H1 (cell line): ENCODE results near the gene ZBTB16.

Experiments used
- CBX8 ChIP-seq: fragments of 300-800, 300-1000 bp; sonication (generic); IDR thresholded peaks from 2 replicates; pipeline ENCODE4 v1.7.1; 2016; ENCODE audit warnings: low read depth, low read length, borderline replicate concordance
- CHD1 ChIP-seq: IDR thresholded peaks from 2 replicates; pipeline ENCODE4 v1.6.1; 2012; ENCODE audit warnings: low read depth, low read length, improper control_type of control experiment
- CREB1 ChIP-seq: IDR thresholded peaks from 2 replicates; pipeline ENCODE4 v1.6.1; 2012; ENCODE audit warnings: inconsistent platforms
- CTCF ChIP-seq, 3 experiments: IDR thresholded peaks; 1 replicate in 2 of 3; 2 replicates in 1 of 3; pipeline versions ENCODE4 v1.5.1 to v1.6.1; 2011; ENCODE audit warnings: low read length in 3 of 3, mild to moderate bottlenecking in 3 of 3, inconsistent platforms in 2 of 3, low read depth in 1 of 3, moderate library complexity in 1 of 3; ENCODE audit not compliant: insufficient read depth in 1 of 3; ENCODE audit errors: control extremely low read depth in 1 of 3
- EP300 ChIP-seq, 2 experiments: IDR thresholded peaks; 1 replicate in 1 of 2; 2 replicates in 1 of 2; pipeline ENCODE4 v1.6.1; 2011 to 2012; ENCODE audit warnings: low read depth in 2 of 2, low read length in 2 of 2, mild to moderate bottlenecking in 2 of 2, borderline replicate concordance in 1 of 2, inconsistent platforms in 1 of 2, moderate library complexity in 1 of 2
- EZH2 ChIP-seq: fragments of 200-600 bp; sonication (generic); IDR thresholded peaks from 2 replicates; pipeline ENCODE4 v1.7.1; 2012; ENCODE audit warnings: low read depth, mild to moderate bottlenecking, moderate library complexity, low read length, inconsistent platforms; ENCODE audit not compliant: severe bottlenecking
- HDAC2 ChIP-seq, 2 experiments: fragments of 300-600 bp in 1 of 2; sonication (generic) in 1 of 2; IDR thresholded peaks; 2 replicates each; pipeline ENCODE4 v1.6.1; 2011 to 2012; ENCODE audit warnings: low read depth in 2 of 2, low read length in 2 of 2, mild to moderate bottlenecking in 2 of 2, moderate library complexity in 2 of 2, borderline replicate concordance in 1 of 2, inconsistent platforms in 1 of 2
- JUND ChIP-seq: IDR thresholded peaks from 2 replicates; pipeline ENCODE4 v1.6.1; 2011; ENCODE audit warnings: mild to moderate bottlenecking, improper control_type of control experiment, low read length
- MAX ChIP-seq: IDR thresholded peaks from 2 replicates; pipeline ENCODE4 v1.6.1; 2012; ENCODE audit warnings: inconsistent platforms
- POLR2A ChIP-seq, 2 experiments: IDR thresholded peaks; 1 replicate in 1 of 2; 2 replicates in 1 of 2; pipeline ENCODE4 v1.6.1; 2011; ENCODE audit warnings: low read depth in 2 of 2, low read length in 2 of 2, mild to moderate bottlenecking in 2 of 2; ENCODE audit errors: control extremely low read depth in 1 of 2
- RAD21 ChIP-seq, 2 experiments: IDR thresholded peaks in 1 of 2; conservative IDR thresholded peaks in 1 of 2; 2 replicates each; pipeline ENCODE4 v1.6.1; 2011; ENCODE audit warnings: low read depth in 2 of 2, low read length in 2 of 2, improper control_type of control experiment in 1 of 2, inconsistent platforms in 1 of 2, mild to moderate bottlenecking in 1 of 2, moderate library complexity in 1 of 2
- RFX5 ChIP-seq: IDR thresholded peaks from 2 replicates; pipeline ENCODE4 v1.6.1; 2011; ENCODE audit warnings: low read depth, low read length, improper control_type of control experiment, borderline replicate concordance
- SAP30 ChIP-seq: fragments of 300-600 bp; sonication (generic); IDR thresholded peaks from 2 replicates; pipeline ENCODE4 v1.7.1; 2012; ENCODE audit warnings: low read length, moderate library complexity, mild to moderate bottlenecking, inconsistent platforms; ENCODE audit not compliant: insufficient read depth, insufficient replicate concordance
- SP2 ChIP-seq: IDR thresholded peaks from 2 replicates; pipeline ENCODE4 v1.6.1; 2012; ENCODE audit warnings: mild to moderate bottlenecking, low read length, inconsistent platforms

- TF ChIP-seq JUND (no peak), SAP30 (no peak), POLR2A (IDR thresholded peaks at IDR 0.05; ENCODE audit: control extremely low read depth in 1 of 2, low read depth in 2 of 2, low read length in 2 of 2) (no peak), RFX5 (no peak), CREB1 (no peak), MAX (no peak), EP300 (IDR thresholded peaks at IDR 0.05; ENCODE audit: borderline replicate concordance in 1 of 2, low read depth in 2 of 2, low read length in 2 of 2) (no peak), CTCF (IDR thresholded peaks at IDR 0.05; ENCODE audit: control extremely low read depth in 1 of 3, insufficient read depth in 1 of 3, low read depth in 1 of 3, low read length in 3 of 3) (no peak), CHD1 (no peak), EZH2 (no peak), SP2 (no peak), HDAC2 (IDR thresholded peaks at IDR 0.05; ENCODE audit: borderline replicate concordance in 1 of 2, low read depth in 2 of 2, low read length in 2 of 2) (no peak), RAD21 (IDR thresholded peaks at IDR 0.05 in 1 of 2, conservative IDR thresholded peaks at IDR 0.05 in 1 of 2; ENCODE audit: low read depth in 2 of 2, low read length in 2 of 2) (no peak), CBX8 (no peak)
These were observed 10.5 kb upstream of the ZBTB16 start for GRCh38 chr11:114049050-114049449.
